LNCaP clone FGC (cell line): ENCODE results near the gene ARID5B.

Experiments used
- DNase-seq: peaks from one replicate; pipeline ENCODE4 v3.0.0-alpha.2; 2011; ENCODE audit warnings: low read depth
- H3K4me3 ChIP-seq: 2 replicates; pipeline ENCODE4 v1.5.1; 2011; ENCODE audit warnings: mild to moderate bottlenecking, low read depth, low read length, control low read depth
- TF ChIP-seq, protein P1 (sequence below): IDR thresholded peaks from 2 replicates; pipeline ENCODE4 v1.5.1; 2012; ENCODE audit warnings: mild to moderate bottlenecking; ENCODE audit not compliant: control insufficient read depth, insufficient read depth; ENCODE audit errors: extremely low read depth

The ARID5B gene

DNA sequence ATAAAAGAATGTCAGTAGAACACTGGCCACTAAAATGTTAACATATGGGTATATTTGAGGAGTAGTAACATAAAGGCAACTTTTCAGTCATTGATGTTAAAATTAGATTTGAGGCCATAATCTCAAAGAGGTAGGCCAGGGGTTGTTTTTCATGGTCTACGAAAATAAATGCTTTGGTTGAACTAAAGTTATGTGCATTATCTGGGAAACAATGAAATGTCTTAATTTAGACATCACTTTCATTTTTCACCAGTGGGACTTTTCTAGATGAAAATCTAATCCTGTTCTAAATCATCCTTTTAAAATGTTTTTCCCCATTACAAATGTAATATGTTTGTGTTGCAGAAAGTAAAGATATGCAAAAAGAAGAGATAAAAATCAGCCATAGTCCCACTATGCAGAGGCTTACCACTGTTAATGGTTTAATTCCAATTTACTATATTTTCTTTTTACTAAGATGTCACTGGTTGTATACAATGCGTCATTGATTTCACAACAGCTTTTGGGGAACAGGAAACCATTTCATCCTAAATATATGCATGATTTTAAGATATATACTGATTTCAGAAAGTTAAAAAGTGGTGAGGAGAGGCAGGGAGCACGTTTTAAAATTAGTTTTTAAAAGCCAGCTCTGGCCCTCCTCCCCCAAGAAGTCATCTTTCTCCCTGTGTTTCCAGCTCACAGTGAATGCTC lies 64.3 kb downstream of the ARID5B start:
- TF ChIP-seq, protein P1, sequence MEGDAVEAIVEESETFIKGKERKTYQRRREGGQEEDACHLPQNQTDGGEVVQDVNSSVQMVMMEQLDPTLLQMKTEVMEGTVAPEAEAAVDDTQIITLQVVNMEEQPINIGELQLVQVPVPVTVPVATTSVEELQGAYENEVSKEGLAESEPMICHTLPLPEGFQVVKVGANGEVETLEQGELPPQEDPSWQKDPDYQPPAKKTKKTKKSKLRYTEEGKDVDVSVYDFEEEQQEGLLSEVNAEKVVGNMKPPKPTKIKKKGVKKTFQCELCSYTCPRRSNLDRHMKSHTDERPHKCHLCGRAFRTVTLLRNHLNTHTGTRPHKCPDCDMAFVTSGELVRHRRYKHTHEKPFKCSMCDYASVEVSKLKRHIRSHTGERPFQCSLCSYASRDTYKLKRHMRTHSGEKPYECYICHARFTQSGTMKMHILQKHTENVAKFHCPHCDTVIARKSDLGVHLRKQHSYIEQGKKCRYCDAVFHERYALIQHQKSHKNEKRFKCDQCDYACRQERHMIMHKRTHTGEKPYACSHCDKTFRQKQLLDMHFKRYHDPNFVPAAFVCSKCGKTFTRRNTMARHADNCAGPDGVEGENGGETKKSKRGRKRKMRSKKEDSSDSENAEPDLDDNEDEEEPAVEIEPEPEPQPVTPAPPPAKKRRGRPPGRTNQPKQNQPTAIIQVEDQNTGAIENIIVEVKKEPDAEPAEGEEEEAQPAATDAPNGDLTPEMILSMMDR, result no peak
- no peak overlapping the region for H3K4me3 ChIP-seq
- DNase-seq, result no peak

DNA sequence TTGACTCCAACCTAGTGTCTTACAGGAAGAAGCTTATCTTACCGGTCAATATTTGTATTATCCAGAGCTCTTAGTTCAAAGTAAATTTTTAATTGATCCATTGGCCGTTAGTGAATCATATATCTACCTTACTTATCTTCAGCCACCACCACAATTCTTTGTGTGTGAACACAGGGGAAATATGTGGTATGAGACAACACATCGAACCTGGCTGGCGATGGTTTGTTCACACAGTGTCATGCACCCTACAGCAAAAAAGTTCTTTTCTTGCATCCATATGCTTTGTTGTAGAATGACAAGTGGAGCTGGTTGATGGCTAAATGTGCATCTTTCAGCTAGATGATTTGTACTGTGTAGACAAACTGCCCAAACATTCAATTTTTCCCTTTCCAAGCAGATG lies 65.8 kb downstream of the ARID5B start:
- H3K4me3 ChIP-seq, result no peak overlapping the region
- DNase-seq, result no peak
- TF ChIP-seq, protein P1, result no peak

DNA sequence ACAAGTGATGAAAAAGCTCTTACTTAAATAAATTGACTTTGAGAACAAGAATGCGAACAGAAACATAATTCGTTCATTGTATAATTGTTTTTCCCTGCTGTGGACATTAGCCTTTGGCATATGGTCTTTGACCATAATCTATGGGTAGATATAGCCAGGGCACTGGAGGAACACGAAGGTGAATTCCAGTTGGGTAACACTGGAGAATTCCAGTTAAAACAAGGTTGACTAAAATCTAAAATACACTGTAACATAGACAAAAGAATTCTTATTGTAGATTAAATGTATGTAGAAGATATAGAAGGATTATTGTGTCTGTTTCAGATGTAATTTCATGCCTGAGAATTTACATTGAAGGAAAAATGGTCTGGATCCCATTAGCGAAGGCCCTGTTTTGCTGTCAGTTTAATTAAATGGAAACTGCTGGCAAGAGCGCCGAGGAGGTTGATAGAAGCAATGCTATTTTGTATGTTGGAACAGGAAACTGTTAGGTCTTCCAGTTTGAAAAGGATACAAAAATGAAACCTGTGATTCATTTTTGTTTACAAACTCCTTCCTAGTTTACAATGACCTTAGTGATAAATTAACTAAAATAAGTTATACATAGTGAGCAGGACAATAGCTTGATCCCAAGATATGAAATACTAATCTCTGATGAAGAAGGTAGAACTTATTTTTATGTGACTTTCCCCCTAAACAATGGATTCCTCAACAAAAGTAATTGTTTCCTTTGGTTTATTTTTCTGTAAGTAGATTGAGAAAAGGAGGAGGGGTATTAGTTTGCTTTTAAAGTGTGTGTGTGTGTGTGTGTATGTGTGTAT lies 68.9 kb downstream of the ARID5B start:
- TF ChIP-seq, protein P1, result no peak
- no peak for DNase-seq
- H3K4me3 ChIP-seq, result no peak overlapping the region

- no peak overlapping the region for H3K4me3 ChIP-seq
- TF ChIP-seq, protein P1, result no peak
- no peak for DNase-seq
Measured at GRCh38 chr10:61971003-61971325, 69.5 kb downstream of the ARID5B start.

DNA sequence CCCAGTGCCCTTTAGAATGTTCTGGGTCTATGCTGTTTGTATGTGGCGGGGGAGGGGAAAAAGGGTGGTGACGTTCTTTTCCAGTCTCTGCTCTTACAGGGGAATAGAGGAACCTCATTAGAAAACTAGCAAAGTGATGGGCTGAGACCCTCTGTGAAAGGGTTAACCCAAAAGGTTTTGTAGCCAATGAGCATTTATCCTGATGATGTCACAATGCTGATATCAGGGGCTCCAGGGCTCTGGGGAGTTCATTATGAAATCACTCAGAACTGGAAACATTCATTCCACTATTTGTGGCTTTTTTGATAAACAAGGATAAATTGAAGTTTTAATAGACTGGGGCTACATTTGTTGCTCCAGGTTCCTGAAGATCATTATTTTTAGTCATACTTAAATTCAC lies 71.7 kb downstream of the ARID5B start:
- no peak overlapping the region for H3K4me3 ChIP-seq
- TF ChIP-seq, protein P1, result no peak
- no peak for DNase-seq

DNA sequence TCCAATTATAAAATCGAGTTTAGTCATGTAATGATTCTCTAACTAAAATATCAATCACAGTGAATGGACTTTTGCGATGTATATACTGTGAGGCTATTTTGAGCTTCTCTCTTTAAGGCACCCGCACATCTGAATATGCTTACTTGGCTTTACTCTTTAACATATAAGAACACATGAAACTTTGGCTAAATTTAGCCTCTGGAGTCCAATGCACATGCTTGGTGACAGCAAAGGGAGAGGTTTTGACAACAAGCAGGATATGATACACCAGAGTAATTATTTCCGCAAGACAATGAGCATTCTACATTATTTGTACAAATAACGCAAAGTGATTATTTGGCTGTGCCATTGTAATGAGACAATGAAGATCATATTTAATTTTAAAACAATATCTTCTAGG lies 72.4 kb downstream of the ARID5B start:
- TF ChIP-seq, protein P1, result no peak
- no peak for DNase-seq
- no peak overlapping the region for H3K4me3 ChIP-seq
